Osteocyte (in vitro differentiated cells): ENCODE measurements around the gene RINL. TPM values are rescaled to one million over a fixed set of nuclear protein-coding genes. Genes with fewer than 3 reads are reported as not detected.
A peak's percentile ranks its signal among the peaks of the same experiment; 100 is the strongest.
"Not testable (repeated sequence)": the region's sequence is repeated elsewhere in the genome, so short reads cannot be mapped to it uniquely, and the experiment has no call there.

Source experiments
- DNase-seq: peaks from one replicate; pipeline ENCODE4 v3.0.0; 2021; ENCODE audit warnings: mixed read lengths; ENCODE audit not compliant: unreplicated experiment; ENCODE audit errors: extremely low spot score
- H3K27ac Mint-ChIP-seq: one replicate; pipeline ENCODE4 v1.8.0; 2021; ENCODE audit warnings: mild to moderate bottlenecking, mixed read lengths; ENCODE audit not compliant: unreplicated experiment
- H3K27me3 Mint-ChIP-seq: one replicate; pipeline ENCODE4 v1.8.0; 2021; ENCODE audit warnings: mixed read lengths; ENCODE audit not compliant: unreplicated experiment
- H3K36me3 Mint-ChIP-seq: one replicate; pipeline ENCODE4 v1.8.0; 2021; ENCODE audit warnings: mixed read lengths; ENCODE audit not compliant: unreplicated experiment
- H3K4me1 Mint-ChIP-seq: one replicate; pipeline ENCODE4 v1.8.0; 2021; ENCODE audit warnings: mixed read lengths; ENCODE audit not compliant: unreplicated experiment
- H3K4me3 Mint-ChIP-seq: one replicate; pipeline ENCODE4 v1.8.0; 2021; ENCODE audit warnings: mild to moderate bottlenecking, moderate library complexity, mixed read lengths; ENCODE audit not compliant: unreplicated experiment
- H3K9me3 Mint-ChIP-seq: one replicate; pipeline ENCODE4 v1.8.0; 2021; ENCODE audit warnings: mixed read lengths; ENCODE audit not compliant: unreplicated experiment
- total RNA-seq: library from RNA; stranded (reverse); gene quantifications from 2 replicates; pipeline ENCODE4 v1.2.1, GENCODE V29; 2021
- TF ChIP-seq, protein P1 (sequence below): fragments of 200-600 bp; sonication (generic); IDR thresholded peaks from 2 replicates; pipeline ENCODE4 v1.5.0; 2021; ENCODE audit warnings: antibody characterized with exemption, mild to moderate bottlenecking, moderate library complexity

The RINL gene
- total RNA-seq, 1 donor from 2014 or later: not detected

DNA sequence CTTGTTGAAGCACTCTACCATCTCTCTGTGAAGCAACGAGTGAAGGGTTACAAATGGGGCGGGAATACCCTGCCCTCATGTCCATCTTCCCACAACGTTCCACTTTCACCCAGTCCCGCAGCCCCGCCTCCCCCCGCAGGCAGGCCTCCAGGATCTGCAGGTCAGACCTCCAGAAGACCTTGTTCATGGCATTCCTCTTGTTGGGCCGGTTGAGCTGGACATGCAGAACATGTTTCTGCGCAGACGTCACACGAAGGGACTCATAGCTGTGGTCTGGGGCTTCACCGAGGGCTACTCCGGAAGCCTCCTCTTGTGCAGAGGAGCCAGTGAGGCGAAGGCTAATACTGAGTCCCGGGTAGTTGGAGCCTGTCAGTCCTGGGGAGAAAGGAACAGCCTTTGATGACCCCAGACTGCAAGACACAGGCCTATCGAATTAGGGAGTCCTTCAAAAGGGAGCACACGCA, 46.9 kb downstream of the RINL start:
- Mint-ChIP-seq H3K27ac (peak overlapping the region; percentile 97), H3K36me3 (peaks cover 24% of the 10 kb centered on the region), H3K9me3 (no peaks in the 10 kb centered on the region), H3K4me3 (peak overlapping the region; percentile 82), H3K27me3 (no peaks in the 10 kb centered on the region), H3K4me1 (peaks cover 16% of the 10 kb centered on the region)
- DNase-seq: no peak
- TF ChIP-seq, protein P1, sequence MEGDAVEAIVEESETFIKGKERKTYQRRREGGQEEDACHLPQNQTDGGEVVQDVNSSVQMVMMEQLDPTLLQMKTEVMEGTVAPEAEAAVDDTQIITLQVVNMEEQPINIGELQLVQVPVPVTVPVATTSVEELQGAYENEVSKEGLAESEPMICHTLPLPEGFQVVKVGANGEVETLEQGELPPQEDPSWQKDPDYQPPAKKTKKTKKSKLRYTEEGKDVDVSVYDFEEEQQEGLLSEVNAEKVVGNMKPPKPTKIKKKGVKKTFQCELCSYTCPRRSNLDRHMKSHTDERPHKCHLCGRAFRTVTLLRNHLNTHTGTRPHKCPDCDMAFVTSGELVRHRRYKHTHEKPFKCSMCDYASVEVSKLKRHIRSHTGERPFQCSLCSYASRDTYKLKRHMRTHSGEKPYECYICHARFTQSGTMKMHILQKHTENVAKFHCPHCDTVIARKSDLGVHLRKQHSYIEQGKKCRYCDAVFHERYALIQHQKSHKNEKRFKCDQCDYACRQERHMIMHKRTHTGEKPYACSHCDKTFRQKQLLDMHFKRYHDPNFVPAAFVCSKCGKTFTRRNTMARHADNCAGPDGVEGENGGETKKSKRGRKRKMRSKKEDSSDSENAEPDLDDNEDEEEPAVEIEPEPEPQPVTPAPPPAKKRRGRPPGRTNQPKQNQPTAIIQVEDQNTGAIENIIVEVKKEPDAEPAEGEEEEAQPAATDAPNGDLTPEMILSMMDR: no peak

DNA sequence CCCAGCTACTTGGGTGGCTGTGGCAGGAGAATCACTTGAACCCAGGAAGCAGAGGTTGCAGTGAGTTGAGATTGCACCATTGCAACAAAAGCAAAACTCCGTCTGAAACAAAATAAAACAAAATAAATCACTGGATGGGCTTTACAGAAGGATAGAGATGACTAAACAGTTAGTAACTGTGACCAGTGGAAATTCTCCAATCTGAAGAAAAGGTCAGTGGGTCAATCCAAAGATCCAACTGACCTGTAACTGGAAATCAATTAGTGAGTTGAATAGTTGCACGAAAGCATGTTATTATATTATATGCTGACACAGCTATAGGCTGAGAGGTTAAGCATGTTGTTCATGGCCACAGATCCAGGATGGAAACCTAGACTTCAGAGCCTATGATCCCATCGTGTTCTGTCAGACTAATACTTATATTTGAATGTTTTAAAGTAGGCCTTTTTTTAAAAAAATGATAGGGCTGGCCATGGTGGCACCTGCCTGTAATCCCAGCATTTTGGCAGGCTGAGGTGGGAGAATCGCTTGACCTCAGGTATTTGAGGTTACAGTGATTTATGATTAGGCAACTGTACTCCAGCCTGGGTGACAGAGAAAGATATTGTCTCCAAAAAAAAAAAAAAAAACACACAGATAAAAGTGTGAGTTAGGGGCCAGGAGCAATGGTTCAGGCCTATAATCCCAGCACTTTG, 47.9 kb downstream of the RINL start:
- TF ChIP-seq, protein P1: no peak
- DNase-seq: no peak
- Mint-ChIP-seq H3K9me3 (no peaks in the 10 kb centered on the region), H3K27ac (peak overlapping the region; percentile 97), H3K27me3 (no peaks in the 10 kb centered on the region), H3K4me1 (peaks cover 16% of the 10 kb centered on the region), H3K4me3 (peak overlapping the region; percentile 82), H3K36me3 (peaks cover 22% of the 10 kb centered on the region)

DNA sequence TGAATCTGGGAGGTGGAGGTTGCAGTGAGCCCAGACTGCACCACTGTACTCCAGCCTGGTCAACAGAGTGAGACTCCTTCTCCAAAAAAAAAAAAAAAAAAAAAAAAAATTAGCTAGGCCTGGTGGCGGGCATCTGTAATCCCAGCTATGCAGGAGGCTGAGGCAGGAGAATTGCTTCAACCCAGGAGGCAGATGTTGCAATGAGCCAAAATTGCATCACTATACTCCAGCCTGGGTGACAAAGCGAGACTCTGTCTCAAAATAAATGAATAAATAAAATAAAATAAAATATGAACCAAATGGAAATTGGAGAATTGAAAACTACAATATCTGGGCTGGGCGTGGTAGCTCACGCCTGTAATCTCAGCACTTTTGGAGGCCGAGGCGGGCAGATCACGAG, 48.9 kb downstream of the RINL start:
- peaks cover 16% of the 10 kb centered on the region for H3K4me1 Mint-ChIP-seq
- DNase-seq, H3K27ac Mint-ChIP-seq, H3K27me3 Mint-ChIP-seq, H3K9me3 Mint-ChIP-seq, H3K4me3 Mint-ChIP-seq: not testable (repeated sequence)
- peaks cover 22% of the 10 kb centered on the region for H3K36me3 Mint-ChIP-seq

DNA sequence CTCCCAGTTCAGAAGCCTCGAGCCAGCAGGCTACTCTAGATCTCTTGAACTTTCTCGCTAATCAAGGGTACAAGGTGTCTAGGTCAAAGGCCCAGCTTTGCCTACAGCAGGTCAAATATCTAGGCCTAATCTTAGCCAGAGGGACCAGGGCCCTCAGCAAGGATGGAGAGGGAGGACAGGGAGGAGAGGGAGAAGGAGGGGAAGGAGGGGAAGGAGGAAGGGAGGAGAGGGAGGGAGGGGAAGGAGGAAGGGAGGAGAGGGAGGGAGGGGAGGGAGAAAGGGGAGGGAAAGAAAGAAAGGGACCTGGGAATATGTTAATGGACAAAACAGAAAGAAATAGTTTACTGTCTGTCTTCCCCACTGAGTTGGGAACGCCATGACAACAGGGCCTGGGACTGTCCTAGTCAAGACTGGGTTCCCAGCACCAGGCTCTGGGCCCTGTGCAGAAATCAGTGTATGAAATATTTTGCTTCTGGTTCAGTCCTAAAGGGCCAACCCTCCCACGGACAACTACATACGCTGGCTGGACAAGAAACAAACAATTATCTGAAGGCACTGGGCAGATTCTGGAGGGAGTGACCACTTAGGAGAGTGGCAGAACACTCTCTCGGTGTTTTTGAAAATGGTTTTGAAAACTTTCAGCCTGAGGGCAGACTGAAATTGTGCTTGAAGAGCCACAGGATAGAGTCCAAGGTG, 51.1 kb downstream of the RINL start:
- Mint-ChIP-seq H3K9me3 (peaks cover 3% of the 10 kb centered on the region), H3K4me1 (peaks cover 12% of the 10 kb centered on the region), H3K36me3 (peaks cover 36% of the 10 kb centered on the region), H3K4me3 (no peak overlapping the region), H3K27ac (no peak overlapping the region), H3K27me3 (no peaks in the 10 kb centered on the region)
- TF ChIP-seq, protein P1: no peak
- DNase-seq: no peak

DNA sequence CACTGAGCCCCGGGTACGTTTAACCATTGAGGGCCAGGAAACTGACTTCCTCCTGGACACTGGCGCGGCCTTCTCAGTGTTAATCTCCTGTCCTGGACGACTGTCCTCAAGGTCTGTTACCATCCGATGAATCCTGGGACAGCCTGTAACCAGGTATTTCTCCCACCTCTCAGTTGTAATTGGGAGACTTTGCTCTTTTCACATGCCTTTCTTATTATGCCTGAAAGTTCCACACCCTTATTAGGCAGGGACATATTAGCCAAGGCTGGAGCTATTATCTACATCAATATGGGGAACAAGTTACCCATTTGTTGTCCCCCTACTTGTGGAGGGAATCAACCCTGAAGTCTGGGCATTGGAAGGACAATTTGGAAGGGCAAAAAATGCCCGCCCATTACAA, 52.1 kb downstream of the RINL start:
- not testable (repeated sequence) for H3K27me3 Mint-ChIP-seq, H3K4me3 Mint-ChIP-seq, H3K9me3 Mint-ChIP-seq, H3K27ac Mint-ChIP-seq, DNase-seq, H3K4me1 Mint-ChIP-seq
- H3K36me3 Mint-ChIP-seq: peaks cover 34% of the 10 kb centered on the region

DNA sequence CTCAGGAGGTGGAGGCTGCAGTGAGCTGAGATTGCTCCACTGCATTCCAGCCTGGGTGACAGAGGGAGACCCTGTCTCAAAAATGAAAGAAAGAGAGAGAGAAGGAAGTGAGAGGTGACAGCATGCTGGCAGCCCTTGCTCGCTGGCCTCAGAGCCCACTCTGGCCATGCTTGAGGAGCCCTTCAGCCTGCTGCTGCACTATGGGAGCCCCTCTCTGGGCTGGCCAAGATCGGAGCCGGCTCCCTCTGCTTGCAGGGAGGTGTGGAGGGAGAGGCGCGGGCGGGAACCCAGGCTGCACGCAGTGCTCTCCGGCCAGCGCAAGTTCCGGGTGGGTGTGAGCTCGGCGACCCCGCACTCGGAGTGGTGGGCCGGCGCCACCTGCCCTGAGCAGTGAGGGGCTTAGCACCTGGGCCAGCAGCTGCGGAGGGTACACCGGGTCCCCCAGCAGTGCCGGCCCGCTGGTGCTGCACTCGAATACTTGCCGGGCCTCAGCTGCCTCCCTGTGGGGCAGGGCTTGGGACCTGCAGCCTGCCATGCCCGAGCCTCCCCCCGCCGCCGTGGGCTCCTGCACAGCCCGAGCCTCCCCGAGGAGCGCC, 56.7 kb downstream of the RINL start:
- H3K4me3 Mint-ChIP-seq, H3K27ac Mint-ChIP-seq, H3K9me3 Mint-ChIP-seq, H3K27me3 Mint-ChIP-seq, H3K4me1 Mint-ChIP-seq, DNase-seq: not testable (repeated sequence)
- peaks cover 33% of the 10 kb centered on the region for H3K36me3 Mint-ChIP-seq
